BJ (cell line): ENCODE measurements around the gene CMSS1. TPM values are rescaled to one million over a fixed set of nuclear protein-coding genes. Genes with fewer than 3 reads are reported as not detected.

Source experiments
- CTCF ChIA-PET: fragments of 350-600 bp; formaldehyde crosslinking; extraction: SDS; loops from one replicate; lab custom pipeline; 2021; ENCODE audit warnings: antibody characterized with exemption, inconsistent platforms; lab: Yijun Ruan, JAX
- POLR2A ChIA-PET: fragments of 300-600 bp; sonication (Branson Sonifier 250); formaldehyde crosslinking; extraction: SDS; loops from one replicate; lab custom pipeline; 2021; ENCODE audit warnings: antibody characterized with exemption; lab: Charles Lee
- DNase-seq: peaks from one replicate; pipeline ENCODE4 v3.0.0-alpha.2; 2011; ENCODE audit warnings: low read depth
- H3K27me3 ChIP-seq: 2 replicates; pipeline ENCODE4 v1.6.0; 2011; ENCODE audit warnings: low read length; ENCODE audit not compliant: control insufficient read depth, insufficient read depth
- H3K36me3 ChIP-seq: 2 replicates; pipeline ENCODE4 v1.5.1; 2011; ENCODE audit warnings: low read length; ENCODE audit not compliant: control insufficient read depth, insufficient read depth
- H3K4me3 ChIP-seq: 2 replicates; pipeline ENCODE4 v1.5.1; 2011; ENCODE audit warnings: low read depth, mild to moderate bottlenecking, control low read depth, low read length
- polyA plus RNA-seq: library from polyadenylated mRNA; depleted of rRNA; stranded (reverse); fragments of >200 nt; gene quantifications from 2 replicates; pipeline ENCODE4 v1.2.3, GENCODE V29; 2011
- TF ChIP-seq, protein P1 (sequence below): IDR thresholded peaks from 2 replicates; pipeline ENCODE4 v1.5.1; 2011; ENCODE audit warnings: low read depth, mild to moderate bottlenecking, control low read depth, inconsistent platforms, low read length, moderate library complexity; ENCODE audit not compliant: insufficient read depth

The CMSS1 gene
- polyA plus RNA-seq, 1 experiment = 6.7 TPM

DNA sequence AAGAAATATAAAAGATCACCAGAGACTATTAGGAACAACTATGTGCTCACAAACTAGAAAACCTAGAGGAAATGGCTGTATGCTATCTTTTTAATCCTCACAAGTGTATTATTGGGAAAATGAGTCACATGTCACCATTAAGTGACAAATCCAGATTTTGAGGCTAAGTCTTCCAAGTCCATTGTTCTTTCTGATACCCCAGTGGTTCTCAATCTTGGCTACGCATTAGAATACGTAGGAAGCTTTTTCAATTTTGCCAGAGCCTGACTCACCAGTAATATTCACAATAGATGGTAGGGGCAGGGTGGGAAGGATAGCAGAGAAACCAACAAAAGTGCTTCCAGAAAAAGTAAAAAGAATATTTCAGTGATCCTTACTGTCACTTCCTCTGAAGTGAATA is 179.6 kb downstream of the CMSS1 start:
- TF ChIP-seq, protein P1, sequence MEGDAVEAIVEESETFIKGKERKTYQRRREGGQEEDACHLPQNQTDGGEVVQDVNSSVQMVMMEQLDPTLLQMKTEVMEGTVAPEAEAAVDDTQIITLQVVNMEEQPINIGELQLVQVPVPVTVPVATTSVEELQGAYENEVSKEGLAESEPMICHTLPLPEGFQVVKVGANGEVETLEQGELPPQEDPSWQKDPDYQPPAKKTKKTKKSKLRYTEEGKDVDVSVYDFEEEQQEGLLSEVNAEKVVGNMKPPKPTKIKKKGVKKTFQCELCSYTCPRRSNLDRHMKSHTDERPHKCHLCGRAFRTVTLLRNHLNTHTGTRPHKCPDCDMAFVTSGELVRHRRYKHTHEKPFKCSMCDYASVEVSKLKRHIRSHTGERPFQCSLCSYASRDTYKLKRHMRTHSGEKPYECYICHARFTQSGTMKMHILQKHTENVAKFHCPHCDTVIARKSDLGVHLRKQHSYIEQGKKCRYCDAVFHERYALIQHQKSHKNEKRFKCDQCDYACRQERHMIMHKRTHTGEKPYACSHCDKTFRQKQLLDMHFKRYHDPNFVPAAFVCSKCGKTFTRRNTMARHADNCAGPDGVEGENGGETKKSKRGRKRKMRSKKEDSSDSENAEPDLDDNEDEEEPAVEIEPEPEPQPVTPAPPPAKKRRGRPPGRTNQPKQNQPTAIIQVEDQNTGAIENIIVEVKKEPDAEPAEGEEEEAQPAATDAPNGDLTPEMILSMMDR = no peak
- no peaks in the 10 kb centered on the region for H3K27me3 ChIP-seq
- no peaks in the 10 kb centered on the region for H3K36me3 ChIP-seq
- ChIA-PET POLR2A (no interaction called here), CTCF (no interaction called here)
- DNase-seq = no peak
- no peak overlapping the region for H3K4me3 ChIP-seq

- POLR2A ChIA-PET = no interaction called here
- H3K4me3 ChIP-seq = no peak overlapping the region
- no peaks in the 10 kb centered on the region for H3K27me3 ChIP-seq
- no peak for DNase-seq
- no peaks in the 10 kb centered on the region for H3K36me3 ChIP-seq
- CTCF ChIA-PET = interaction anchor here (1.4 kb wide), 1 partner anchor 157 kb away, joined by 4 read pairs; no protein-coding TSS in a partner anchor
- TF ChIP-seq, protein P1 = no peak
Measured at GRCh38 chr3:99999536-99999935, 181.9 kb downstream of the CMSS1 start.

- POLR2A ChIA-PET = interaction anchor here (0.6 kb wide), 1 partner anchor 12 kb away, joined by 12 read pairs; no protein-coding TSS in a partner anchor
- Histone ChIP-seq H3K27me3 (no peaks in the 10 kb centered on the region), H3K36me3 (no peaks in the 10 kb centered on the region), H3K4me3 (no peak overlapping the region)
- no peak for DNase-seq
- TF ChIP-seq, protein P1 = no peak
- CTCF ChIA-PET = no interaction called here
Measured at GRCh38 chr3:100001083-100001482, 183.4 kb downstream of the CMSS1 start.

GRCh38 chr3:100001526-100002270 is 184.0 kb downstream of the CMSS1 start:
- Histone ChIP-seq H3K4me3 (no peak overlapping the region), H3K27me3 (no peaks in the 10 kb centered on the region), H3K36me3 (no peaks in the 10 kb centered on the region)
- ChIA-PET CTCF (interaction anchor here (0.6 to 1.5 kb wide), 3 partner anchors 11 to 158 kb away, joined by 3 to 8 read pairs (median 4); no protein-coding TSS in a partner anchor), POLR2A (interaction anchor here (0.6 kb wide), 1 partner anchor 11 kb away, joined by 12 read pairs; no protein-coding TSS in a partner anchor)
- no peak for DNase-seq
- TF ChIP-seq, protein P1 = no peak

DNA sequence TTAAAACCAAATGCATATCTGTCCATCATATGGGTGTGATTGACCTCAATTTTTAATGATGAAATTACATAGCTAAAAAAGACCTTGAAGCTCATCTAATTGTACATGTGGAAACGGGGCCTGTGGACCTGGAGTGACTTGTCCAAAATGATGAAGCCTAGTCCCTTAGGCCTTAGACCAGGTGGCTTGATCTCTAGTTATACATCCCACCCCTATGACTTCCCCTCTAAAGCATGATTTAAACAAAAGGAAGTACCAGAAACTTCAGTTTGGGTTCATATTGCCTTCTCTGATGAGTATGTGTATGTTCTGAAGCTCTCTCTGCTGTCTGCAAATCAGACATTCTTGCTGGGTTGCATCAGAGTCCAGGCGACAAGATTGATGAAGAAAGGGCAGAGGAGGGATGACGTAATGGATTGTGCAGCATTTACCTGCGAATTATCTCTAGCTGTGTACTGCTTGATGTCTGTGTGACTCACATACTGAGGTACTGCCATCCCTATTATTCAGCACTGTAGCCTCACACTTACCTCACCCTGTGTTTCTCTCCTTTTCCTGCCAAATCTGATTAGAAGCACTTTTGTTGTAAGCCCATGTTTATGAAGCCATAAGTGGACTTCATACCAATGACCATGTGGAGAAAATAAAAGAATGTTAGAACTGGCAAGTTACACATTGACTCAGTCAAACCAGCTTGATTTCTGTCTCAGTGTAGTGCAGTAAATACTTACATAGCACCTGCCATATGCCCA is 185.1 kb downstream of the CMSS1 start:
- POLR2A ChIA-PET = no interaction called here

More for the DNA sequence above, 185.1 kb downstream of the CMSS1 start:
- TF ChIP-seq, protein P1 = no peak
- peak; percentile 71 for DNase-seq
- CTCF ChIA-PET = interaction anchor here (0.6 to 1.5 kb wide), 4 partner anchors 10 to 159 kb away, joined by 3 to 8 read pairs (median 4); no protein-coding TSS in a partner anchor
- Histone ChIP-seq H3K36me3 (no peaks in the 10 kb centered on the region), H3K27me3 (no peaks in the 10 kb centered on the region), H3K4me3 (no peak overlapping the region)
